WTC11 (cell line): ENCODE results near the gene REPIN1. TPM values are rescaled to one million over a fixed set of nuclear protein-coding genes. Genes with fewer than 3 reads are reported as not detected.
A peak's percentile ranks its signal among the peaks of the same experiment; 100 is the strongest.

Source experiments
- ATAC-seq: fragments of 200-7000 bp; cut with Tn5 transposase; 2 replicates; pipeline ENCODE4 v1.10.0; 2021; ENCODE audit warnings: mild to moderate bottlenecking, moderate library complexity
- CTCF ChIA-PET: fragments of 300-600 bp; sonication (Branson Sonifier 250); formaldehyde crosslinking; loops from one replicate; lab custom pipeline; 2021; ENCODE audit warnings: antibody characterized with exemption; lab: Charles Lee
- POLR2A ChIA-PET: fragments of 350-600 bp; sonication (Branson Sonifier 250); formaldehyde crosslinking; loops from one replicate; lab custom pipeline; 2021; ENCODE audit warnings: antibody characterized with exemption; lab: Charles Lee
- DNase-seq: peaks from one replicate; pipeline ENCODE4 v3.0.0; 2021; ENCODE audit warnings: low spot score
- H3K27ac Mint-ChIP-seq: 2 replicates; pipeline ENCODE4 v1.8.0; 2021; ENCODE audit warnings: mixed read lengths
- H3K27me3 Mint-ChIP-seq: 2 replicates; pipeline ENCODE4 v1.8.0; 2021; ENCODE audit warnings: low read depth, mild to moderate bottlenecking, moderate library complexity, mixed read lengths
- H3K36me3 Mint-ChIP-seq: 2 replicates; pipeline ENCODE4 v1.8.0; 2021; ENCODE audit warnings: mixed read lengths
- H3K4me1 Mint-ChIP-seq: 2 replicates; pipeline ENCODE4 v1.8.0; 2022; ENCODE audit warnings: mixed read lengths
- H3K4me3 Mint-ChIP-seq: 2 replicates; pipeline ENCODE4 v1.8.0; 2021; ENCODE audit warnings: mild to moderate bottlenecking, moderate library complexity, mixed read lengths
- H3K9me3 Mint-ChIP-seq: 2 replicates; pipeline ENCODE4 v1.8.0; 2021; ENCODE audit warnings: mixed read lengths
- AR ChIP-seq: fragments of 250-450 bp; sonication (Bioruptor Pico); IDR thresholded peaks from 2 replicates; pipeline ENCODE4 v1.9.0; 2021; ENCODE audit warnings: mild to moderate bottlenecking
- ATF3 ChIP-seq: sonication (generic); formaldehyde crosslinking; conservative IDR thresholded peaks from 2 replicates; pipeline ENCODE4 v1.8.1; 2022; ENCODE audit warnings: mild to moderate bottlenecking, missing genetic modification reagents
- FOXJ3 ChIP-seq: sonication (generic); formaldehyde crosslinking; IDR thresholded peaks from 2 replicates; pipeline ENCODE4 v1.9.0; 2021; ENCODE audit warnings: missing genetic modification reagents, mild to moderate bottlenecking, borderline replicate concordance
- JUN ChIP-seq: sonication (generic); formaldehyde crosslinking; IDR thresholded peaks from 2 replicates; pipeline ENCODE4 v1.8.0; 2023; ENCODE audit warnings: mild to moderate bottlenecking, missing genetic modification reagents
- MLX ChIP-seq: sonication (generic); formaldehyde crosslinking; IDR thresholded peaks from 2 replicates; pipeline ENCODE4 v1.8.1; 2023; ENCODE audit warnings: mild to moderate bottlenecking, missing genetic modification reagents, moderate library complexity
- PREB ChIP-seq: sonication (generic); formaldehyde crosslinking; IDR thresholded peaks from 2 replicates; pipeline ENCODE4 v1.8.1; 2022; ENCODE audit warnings: mild to moderate bottlenecking, missing genetic modification reagents, moderate library complexity, borderline replicate concordance
- SOX15 ChIP-seq: fragments of 250-450 bp; sonication (Bioruptor Pico); IDR thresholded peaks from 2 replicates; pipeline ENCODE4 v1.9.0; 2021; ENCODE audit warnings: mild to moderate bottlenecking
- ZBTB21 ChIP-seq: sonication (generic); formaldehyde crosslinking; IDR thresholded peaks from 2 replicates; pipeline ENCODE4 v1.8.1; 2023; ENCODE audit warnings: mild to moderate bottlenecking, missing genetic modification reagents, borderline replicate concordance
- ZNF671 ChIP-seq: fragments of 250-450 bp; sonication (Bioruptor Pico); IDR thresholded peaks from 2 replicates; pipeline ENCODE4 v1.8.0; 2021; ENCODE audit warnings: mild to moderate bottlenecking
- total RNA-seq: library from RNA; stranded (reverse); gene quantifications from 3 replicates; pipeline ENCODE4 v1.2.3, GENCODE V29; 2021
- TF ChIP-seq, protein P1 (sequence below): sonication (generic); formaldehyde crosslinking; IDR thresholded peaks from 2 replicates; pipeline ENCODE4 v1.8.0; 2023; ENCODE audit warnings: missing genetic modification reagents, mild to moderate bottlenecking, borderline replicate concordance
- TF ChIP-seq, protein P2 (sequence below): sonication (generic); formaldehyde crosslinking; conservative IDR thresholded peaks from 2 replicates; pipeline ENCODE4 v1.8.1; 2023; ENCODE audit warnings: mild to moderate bottlenecking, low read depth, missing genetic modification reagents, moderate library complexity

REPIN1 gene
- total RNA-seq, 1 experiment from 2014 or later = 130 TPM

DNA sequence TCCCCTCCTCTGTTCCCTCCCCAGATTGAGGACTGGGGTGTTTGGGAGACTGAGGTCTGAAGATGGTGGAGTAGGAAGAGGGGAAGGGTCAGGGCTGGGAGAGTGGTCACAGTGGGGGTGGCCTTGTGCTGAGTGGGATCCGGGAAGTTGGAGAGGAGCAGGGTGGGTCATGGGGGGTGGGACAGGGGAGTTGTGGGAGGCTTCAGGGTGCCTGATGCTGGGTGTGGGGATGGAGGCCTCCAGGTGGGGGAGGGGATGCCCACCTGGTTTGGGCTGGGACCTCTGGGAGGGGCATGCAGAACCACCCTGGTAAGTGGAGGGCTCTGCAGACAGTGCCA lies 13.1 kb downstream of the REPIN1 start:
- H3K27me3 Mint-ChIP-seq = no peaks in the 10 kb centered on the region
- DNase-seq = peak; percentile 6
- ATAC-seq = no peak

DNA sequence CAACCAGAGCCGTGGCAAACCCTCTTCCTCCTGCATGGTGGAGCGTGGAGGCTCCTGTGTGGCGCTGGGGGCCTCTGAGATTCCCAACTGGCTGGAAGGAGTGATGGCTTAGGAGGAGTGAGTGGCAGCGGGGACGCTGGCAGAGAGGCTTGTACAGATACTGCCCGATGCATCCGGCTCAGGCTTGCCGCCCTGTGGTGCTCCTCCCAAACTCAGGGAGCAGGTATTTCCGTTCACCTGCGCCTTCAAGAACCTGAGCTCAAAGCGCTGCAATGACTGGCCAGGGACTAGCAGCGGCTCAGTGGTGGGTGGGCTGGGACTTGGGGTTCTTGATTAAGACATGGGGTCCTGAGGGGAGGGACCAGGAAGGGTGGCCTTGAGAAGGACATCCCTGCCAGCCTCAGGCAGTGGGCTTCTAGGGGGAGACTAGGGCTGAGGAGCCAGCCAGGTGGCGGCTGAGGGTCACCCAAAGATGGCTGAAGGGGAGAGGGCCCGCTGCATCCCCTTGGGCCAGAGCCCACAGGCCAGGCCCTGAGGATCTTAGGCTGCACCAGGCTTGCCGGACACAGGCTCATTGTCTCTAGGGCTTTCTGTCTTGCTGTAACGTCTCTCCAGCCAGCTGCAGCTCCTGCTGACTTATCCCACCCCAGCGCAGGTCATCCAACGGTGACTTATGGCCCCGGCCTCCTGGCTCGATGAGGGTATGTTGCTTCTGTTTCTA lies 13.7 kb downstream of the REPIN1 start:
- ChIA-PET CTCF (interaction anchor here (0.6 to 5.1 kb wide), 2 partner anchors 20 to 48 kb away, joined by 3 to 33 read pairs; no protein-coding TSS in a partner anchor), POLR2A (interaction anchor here (0.6 to 1.5 kb wide), 2 partner anchors 52 to 699 kb away, joined by 3 to 6 read pairs; partner anchors contain the start of gene FASTK)
- Mint-ChIP-seq H3K4me3 (peak overlapping the region; percentile 47), H3K4me1 (peaks cover 79% of the 10 kb centered on the region), H3K9me3 (no peaks in the 10 kb centered on the region), H3K27ac (peak overlapping the region; percentile 96), H3K36me3 (peaks cover 12% of the 10 kb centered on the region), H3K27me3 (no peaks in the 10 kb centered on the region)
- TF ChIP-seq, protein P1, sequence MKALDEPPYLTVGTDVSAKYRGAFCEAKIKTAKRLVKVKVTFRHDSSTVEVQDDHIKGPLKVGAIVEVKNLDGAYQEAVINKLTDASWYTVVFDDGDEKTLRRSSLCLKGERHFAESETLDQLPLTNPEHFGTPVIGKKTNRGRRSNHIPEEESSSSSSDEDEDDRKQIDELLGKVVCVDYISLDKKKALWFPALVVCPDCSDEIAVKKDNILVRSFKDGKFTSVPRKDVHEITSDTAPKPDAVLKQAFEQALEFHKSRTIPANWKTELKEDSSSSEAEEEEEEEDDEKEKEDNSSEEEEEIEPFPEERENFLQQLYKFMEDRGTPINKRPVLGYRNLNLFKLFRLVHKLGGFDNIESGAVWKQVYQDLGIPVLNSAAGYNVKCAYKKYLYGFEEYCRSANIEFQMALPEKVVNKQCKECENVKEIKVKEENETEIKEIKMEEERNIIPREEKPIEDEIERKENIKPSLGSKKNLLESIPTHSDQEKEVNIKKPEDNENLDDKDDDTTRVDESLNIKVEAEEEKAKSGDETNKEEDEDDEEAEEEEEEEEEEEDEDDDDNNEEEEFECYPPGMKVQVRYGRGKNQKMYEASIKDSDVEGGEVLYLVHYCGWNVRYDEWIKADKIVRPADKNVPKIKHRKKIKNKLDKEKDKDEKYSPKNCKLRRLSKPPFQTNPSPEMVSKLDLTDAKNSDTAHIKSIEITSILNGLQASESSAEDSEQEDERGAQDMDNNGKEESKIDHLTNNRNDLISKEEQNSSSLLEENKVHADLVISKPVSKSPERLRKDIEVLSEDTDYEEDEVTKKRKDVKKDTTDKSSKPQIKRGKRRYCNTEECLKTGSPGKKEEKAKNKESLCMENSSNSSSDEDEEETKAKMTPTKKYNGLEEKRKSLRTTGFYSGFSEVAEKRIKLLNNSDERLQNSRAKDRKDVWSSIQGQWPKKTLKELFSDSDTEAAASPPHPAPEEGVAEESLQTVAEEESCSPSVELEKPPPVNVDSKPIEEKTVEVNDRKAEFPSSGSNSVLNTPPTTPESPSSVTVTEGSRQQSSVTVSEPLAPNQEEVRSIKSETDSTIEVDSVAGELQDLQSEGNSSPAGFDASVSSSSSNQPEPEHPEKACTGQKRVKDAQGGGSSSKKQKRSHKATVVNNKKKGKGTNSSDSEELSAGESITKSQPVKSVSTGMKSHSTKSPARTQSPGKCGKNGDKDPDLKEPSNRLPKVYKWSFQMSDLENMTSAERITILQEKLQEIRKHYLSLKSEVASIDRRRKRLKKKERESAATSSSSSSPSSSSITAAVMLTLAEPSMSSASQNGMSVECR (CRISPR knock-in tag) = peak; percentile 47; the same call in 1 of the 2 replicates
- TF ChIP-seq MLX (CRISPR knock-in tag) = no peak
- DNase-seq (peak; percentile 14), ATAC-seq (no peak)

More for the DNA sequence above, 13.1 kb downstream of the REPIN1 start:
- H3K4me1 Mint-ChIP-seq = peaks cover 82% of the 10 kb centered on the region
- TF ChIP-seq AR = no peak
- no peak for TF ChIP-seq JUN (CRISPR knock-in tag)
- TF ChIP-seq, protein P2, sequence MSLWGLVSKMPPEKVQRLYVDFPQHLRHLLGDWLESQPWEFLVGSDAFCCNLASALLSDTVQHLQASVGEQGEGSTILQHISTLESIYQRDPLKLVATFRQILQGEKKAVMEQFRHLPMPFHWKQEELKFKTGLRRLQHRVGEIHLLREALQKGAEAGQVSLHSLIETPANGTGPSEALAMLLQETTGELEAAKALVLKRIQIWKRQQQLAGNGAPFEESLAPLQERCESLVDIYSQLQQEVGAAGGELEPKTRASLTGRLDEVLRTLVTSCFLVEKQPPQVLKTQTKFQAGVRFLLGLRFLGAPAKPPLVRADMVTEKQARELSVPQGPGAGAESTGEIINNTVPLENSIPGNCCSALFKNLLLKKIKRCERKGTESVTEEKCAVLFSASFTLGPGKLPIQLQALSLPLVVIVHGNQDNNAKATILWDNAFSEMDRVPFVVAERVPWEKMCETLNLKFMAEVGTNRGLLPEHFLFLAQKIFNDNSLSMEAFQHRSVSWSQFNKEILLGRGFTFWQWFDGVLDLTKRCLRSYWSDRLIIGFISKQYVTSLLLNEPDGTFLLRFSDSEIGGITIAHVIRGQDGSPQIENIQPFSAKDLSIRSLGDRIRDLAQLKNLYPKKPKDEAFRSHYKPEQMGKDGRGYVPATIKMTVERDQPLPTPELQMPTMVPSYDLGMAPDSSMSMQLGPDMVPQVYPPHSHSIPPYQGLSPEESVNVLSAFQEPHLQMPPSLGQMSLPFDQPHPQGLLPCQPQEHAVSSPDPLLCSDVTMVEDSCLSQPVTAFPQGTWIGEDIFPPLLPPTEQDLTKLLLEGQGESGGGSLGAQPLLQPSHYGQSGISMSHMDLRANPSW (CRISPR knock-in tag) = no peak
- TF ChIP-seq ZNF671 (CRISPR knock-in tag) = no peak
- peaks cover 7% of the 10 kb centered on the region for H3K36me3 Mint-ChIP-seq
- H3K9me3 Mint-ChIP-seq = no peaks in the 10 kb centered on the region
- ChIA-PET CTCF (interaction anchor here (0.6 kb wide), 1 partner anchor 47 kb away, joined by 3 read pairs; no protein-coding TSS in a partner anchor), POLR2A (interaction anchor here (0.6 kb wide), 1 partner anchor 699 kb away, joined by 3 read pairs; the partner anchor contains the start of gene FASTK)
- no peak overlapping the region for H3K4me3 Mint-ChIP-seq
- no peak overlapping the region; the same call in 1 of the 2 replicates for H3K27ac Mint-ChIP-seq

DNA sequence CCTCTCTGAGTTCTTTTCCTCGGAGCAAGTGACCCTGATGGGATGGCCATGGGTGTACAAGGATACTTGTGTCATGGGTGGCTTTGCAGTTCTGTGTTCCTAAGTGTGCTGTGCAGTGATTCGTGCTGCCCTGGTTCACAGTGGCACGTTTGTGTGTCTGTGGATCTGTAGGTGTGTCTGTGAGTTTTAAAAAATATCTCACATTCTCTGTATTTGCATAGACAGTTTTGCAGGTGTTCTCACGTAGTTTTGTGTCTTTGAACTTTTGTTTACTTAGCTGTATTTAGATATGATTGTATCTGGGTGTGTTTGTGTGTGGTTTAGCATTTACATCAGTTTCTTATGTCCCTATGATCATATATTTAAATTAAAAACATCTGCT lies 14.2 kb downstream of the REPIN1 start:
- DNase-seq (no peak), ATAC-seq (no peak)
- CTCF ChIA-PET = interaction anchor here (1.2 to 5.1 kb wide), 2 partner anchors 20 to 48 kb away, joined by 4 to 33 read pairs; no protein-coding TSS in a partner anchor
- Mint-ChIP-seq H3K4me3 (peak overlapping the region; percentile 47), H3K27ac (peak overlapping the region; percentile 96), H3K36me3 (peaks cover 12% of the 10 kb centered on the region), H3K9me3 (no peaks in the 10 kb centered on the region), H3K27me3 (no peaks in the 10 kb centered on the region), H3K4me1 (peaks cover 77% of the 10 kb centered on the region)
- POLR2A ChIA-PET = interaction anchor here (1.4 to 1.5 kb wide), 2 partner anchors 14 to 53 kb away, joined by 6 to 26 read pairs; partner anchors contain the start of gene REPIN1
- TF ChIP-seq MLX (CRISPR knock-in tag) = no peak
- no peak for TF ChIP-seq FOXJ3 (CRISPR knock-in tag)
- TF ChIP-seq AR = no peak
- TF ChIP-seq SOX15 (CRISPR knock-in tag) = no peak
- no peak for TF ChIP-seq PREB (CRISPR knock-in tag)
- no peak for TF ChIP-seq ZBTB21 (CRISPR knock-in tag)
- no peak for TF ChIP-seq ATF3 (CRISPR knock-in tag)
